GM23248 (cell line): ENCODE data around the gene TXNIP.

Source experiments
- EZH2 ChIP-seq: fragments of 200-600 bp; sonication (generic); IDR thresholded peaks from 2 replicates; pipeline ENCODE4 v1.6.1; 2018; ENCODE audit warnings: antibody characterized with exemption, mild to moderate bottlenecking; ENCODE audit not compliant: insufficient read depth, poor library complexity, severe bottlenecking
- EZH2phosphoT487 ChIP-seq: fragments of 200-600 bp; sonication (generic); IDR thresholded peaks from 2 replicates; pipeline ENCODE4 v1.6.1; 2018; ENCODE audit warnings: antibody characterized with exemption, moderate library complexity, mild to moderate bottlenecking, low read depth; ENCODE audit not compliant: insufficient read depth

- TF ChIP-seq EZH2phosphoT487 (no peak), EZH2 (no peak)
Measured at GRCh38 chr1:145995964-145996432, 381 bp downstream of the TXNIP start.
